Hindlimb muscle (tissue), 1 donor: Measurements from ENCODE around the gene HSP90AB1. TPM values are rescaled to one million over a fixed set of nuclear protein-coding genes. Genes with fewer than 3 reads are reported as not detected.
"Not testable (repeated sequence)": the region's sequence is repeated elsewhere in the genome, so short reads cannot be mapped to it uniquely, and the experiment has no call there.

ENCODE experiments used
- DNase-seq: peaks from one replicate; pipeline ENCODE4 v3.0.0-alpha.2; 2013
- polyA plus RNA-seq: library from polyadenylated mRNA; unstranded; fragments of 120-200 nt; gene quantifications from one replicate; pipeline ENCODE4 v1.2.1, GENCODE V29; 2013; ENCODE audit not compliant: insufficient read length

Gene HSP90AB1
- polyA plus RNA-seq, 1 donor = 976 TPM

GRCh38 chr6:44222486-44223318 is 24.2 kb upstream of the HSP90AB1 start:
- DNase-seq = no peak

- DNase-seq = peak; percentile 72
These were observed 23.4 kb upstream of the HSP90AB1 start, which contains the start of gene SLC29A1 for GRCh38 chr6:44223319-44224028. SLC29A1 (plus strand) TSS chr6:44223595; CDS start chr6:44227314, 3,719 bp downstream.

DNA sequence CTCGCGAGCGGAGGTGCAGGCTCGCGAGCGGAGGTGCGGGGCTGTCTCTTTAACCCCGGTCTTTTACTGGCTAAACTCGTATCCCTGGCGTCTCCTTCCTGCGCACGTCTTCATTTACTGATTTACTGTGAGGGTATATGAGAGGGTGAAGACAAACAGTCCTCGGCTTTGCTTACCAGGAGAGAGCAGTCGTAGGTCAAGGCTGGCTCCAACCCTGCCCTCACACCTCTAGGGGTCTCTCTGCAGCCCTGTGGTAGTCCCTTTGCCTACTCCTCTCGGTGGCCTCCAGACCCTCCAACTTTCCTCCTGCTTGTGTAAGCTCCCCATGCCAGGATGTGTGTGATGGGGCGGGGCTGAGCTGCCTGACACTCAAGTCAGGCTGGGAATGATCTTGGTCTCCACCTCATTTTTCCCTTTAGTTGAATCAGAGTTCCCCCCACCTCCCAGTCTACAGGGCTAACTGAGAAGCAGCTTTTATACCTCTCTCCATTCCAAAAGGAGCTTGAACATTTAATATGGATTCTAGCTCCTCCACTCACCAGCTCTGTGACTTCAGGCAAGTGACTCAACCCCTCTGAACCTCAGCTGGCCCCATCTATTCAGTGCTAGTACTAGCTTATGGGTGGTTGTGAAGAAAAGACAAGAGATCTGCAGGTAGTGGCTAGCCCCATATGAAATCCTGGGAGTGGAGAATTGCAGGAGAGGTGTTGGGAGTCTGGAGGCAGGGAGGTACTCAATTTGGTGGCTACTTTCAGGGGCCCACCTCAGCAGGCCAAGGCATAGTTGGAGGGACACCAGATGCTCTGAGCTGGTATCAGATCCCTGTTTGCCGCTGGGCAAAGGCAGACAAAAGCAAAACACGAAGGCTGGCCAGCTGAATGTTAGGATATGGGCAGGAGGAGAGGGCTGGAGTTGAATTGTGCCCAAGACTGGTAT is 22.6 kb upstream of the HSP90AB1 start:
- no peak for DNase-seq

DNA sequence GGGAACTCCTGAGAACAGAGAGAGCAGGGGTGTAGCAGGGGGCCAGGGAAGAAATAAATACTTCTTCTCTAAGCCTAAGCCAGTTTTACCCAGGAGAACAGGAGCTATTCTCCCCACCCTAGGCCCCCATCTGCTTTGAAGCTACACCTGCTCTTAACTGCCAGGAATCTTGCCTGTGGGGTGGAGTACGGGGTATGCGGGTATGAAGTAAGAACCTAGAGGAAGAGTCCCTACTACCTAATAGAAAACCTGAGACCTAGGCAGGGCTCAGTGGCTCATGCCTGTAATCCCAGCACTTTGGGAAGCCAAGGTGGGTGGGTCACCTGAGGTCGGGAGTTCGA is 22.0 kb upstream of the HSP90AB1 start:
- no peak for DNase-seq

DNA sequence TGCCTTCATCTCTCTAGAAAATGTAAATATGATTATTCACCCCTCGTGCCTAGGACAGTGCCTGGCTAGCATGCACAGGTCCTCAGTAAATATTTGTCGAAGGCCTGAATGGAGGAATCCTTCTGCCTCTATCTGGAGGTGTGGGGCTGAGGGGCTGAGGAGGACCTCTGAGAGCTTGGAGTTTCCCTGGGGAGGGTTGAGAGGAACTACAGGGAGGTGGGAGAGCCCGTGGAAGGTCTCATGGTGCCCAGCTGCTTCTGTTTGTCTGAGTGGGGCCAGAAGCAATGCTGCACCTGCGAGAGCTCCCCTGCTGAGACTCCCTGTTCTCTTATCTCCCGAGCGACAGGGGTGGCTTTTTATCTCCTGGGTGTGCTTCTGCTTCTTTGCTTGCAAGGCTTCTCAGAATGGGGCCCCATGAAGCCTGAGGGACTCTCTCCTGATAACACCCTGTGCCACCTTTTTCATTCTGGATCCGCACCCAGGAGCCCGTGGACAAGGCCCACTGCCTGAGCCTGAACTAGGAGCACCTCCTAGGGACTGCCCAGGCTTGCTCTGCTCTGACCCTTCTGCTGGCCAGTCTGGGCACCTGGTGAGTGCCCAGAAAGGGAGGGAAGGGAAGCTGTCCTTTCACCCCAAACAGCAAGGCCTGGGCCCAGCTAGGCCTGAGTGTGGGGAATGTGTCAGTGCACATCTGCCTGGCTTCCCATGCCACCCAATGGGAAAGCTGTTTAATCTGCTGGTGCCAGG is 21.1 kb upstream of the HSP90AB1 start:
- no peak for DNase-seq

DNA sequence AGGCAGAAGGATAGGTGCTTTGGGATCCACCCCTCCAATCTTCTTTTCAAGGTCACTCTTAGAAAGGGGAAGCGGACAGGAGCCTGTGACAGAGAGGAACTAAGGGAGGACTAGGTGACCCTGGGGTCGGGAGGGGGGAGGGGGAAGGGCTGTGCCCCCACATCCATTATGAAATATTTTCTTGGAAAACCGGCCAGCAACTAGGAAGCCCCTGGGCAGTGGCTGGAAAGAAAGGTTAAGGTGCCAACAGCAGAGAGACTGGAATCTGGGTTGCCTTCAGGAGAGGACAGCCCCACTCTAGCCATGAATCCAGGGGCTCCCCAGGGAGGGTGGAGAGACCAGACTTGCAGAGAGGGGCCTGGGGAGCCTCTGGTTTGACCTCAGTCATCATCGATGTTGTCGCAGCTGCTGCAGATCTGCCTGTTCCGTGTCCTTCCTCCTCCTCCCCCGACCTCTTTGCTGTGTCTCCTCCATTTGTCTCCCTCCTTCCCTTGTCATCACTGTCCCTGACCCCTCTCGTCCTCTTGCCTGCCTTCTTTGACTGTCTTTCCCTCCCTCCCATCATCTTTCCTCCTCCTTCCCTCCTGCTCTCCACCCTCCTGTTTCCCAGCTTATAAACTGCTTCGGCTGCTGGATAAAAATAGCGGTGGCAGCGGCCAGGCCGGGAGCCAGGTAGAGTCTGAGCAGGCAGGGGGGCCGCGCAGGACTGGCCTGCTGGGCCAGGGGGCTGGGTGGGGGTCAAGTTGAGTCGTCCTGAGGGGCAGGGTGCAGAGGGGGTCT is 20.3 kb upstream of the HSP90AB1 start:
- DNase-seq = no peak

GRCh38 chr6:44227148-44227793 is 19.6 kb upstream of the HSP90AB1 start:
- DNase-seq = no peak

- no peak for DNase-seq
These were observed 18.9 kb upstream of the HSP90AB1 start for GRCh38 chr6:44228031-44228430.

DNA sequence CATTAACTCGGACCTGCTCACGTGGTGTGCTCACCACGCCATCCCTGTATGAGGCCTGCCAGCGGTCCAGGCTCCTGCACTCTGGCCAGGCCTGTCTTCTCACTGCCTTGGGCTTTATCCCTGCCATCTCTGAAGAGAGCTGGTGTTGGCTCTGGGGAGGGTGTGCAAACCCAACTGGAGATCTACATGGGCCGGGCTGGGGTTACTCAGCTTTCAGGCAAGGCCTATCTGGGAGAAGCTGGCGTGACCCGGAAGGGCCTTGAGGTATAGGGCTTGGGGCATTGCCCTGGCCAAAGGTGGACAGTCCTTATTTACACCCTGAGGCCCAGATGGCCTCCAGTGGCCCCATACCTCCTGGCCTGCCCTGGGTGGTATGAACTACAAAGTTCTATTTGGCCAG is 18.5 kb upstream of the HSP90AB1 start:
- DNase-seq = no peak

DNA sequence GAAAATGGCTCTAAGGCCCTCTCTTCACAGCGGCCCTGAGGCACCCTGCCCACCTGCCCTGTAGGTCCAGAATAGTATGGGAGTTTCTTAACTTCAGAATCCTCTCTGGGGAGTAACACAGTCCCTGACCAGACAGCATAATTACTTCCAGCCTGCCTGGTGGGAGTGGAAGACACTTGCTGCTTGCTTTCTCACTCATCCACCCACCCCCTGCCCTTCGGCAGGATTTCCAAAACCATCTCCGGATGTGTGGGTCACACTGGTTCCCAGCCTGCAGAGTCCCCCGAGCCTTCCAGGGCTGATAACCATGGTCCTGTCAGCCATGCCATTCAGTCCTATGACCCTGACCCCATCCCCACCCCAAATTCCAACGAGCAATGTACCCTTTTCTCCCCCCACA is 18.1 kb upstream of the HSP90AB1 start:
- DNase-seq = no peak

DNA sequence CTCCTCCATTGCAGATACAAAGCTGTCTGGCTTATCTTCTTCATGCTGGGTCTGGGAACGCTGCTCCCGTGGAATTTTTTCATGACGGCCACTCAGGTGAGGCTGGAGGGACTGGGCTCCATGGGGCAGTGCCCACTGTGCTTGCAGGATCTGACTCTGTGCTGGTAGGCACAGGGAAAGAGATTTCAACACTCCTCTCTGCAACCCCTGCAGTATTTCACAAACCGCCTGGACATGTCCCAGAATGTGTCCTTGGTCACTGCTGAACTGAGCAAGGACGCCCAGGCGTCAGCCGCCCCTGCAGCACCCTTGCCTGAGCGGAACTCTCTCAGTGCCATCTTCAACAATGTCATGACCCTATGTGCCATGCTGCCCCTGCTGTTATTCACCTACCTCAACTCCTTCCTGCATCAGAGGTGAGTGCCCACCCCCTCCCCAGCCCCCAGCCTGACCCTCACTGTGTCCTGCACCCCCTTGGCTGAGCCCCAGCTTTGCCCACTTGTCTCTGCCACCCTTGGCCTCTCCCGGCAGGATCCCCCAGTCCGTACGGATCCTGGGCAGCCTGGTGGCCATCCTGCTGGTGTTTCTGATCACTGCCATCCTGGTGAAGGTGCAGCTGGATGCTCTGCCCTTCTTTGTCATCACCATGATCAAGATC is 17.4 kb upstream of the HSP90AB1 start:
- DNase-seq = no peak

- DNase-seq = no peak
These were observed 16.7 kb upstream of the HSP90AB1 start for GRCh38 chr6:44230034-44230675.

GRCh38 chr6:44231426-44231825 is 15.5 kb upstream of the HSP90AB1 start:
- DNase-seq = not testable (repeated sequence)

DNA sequence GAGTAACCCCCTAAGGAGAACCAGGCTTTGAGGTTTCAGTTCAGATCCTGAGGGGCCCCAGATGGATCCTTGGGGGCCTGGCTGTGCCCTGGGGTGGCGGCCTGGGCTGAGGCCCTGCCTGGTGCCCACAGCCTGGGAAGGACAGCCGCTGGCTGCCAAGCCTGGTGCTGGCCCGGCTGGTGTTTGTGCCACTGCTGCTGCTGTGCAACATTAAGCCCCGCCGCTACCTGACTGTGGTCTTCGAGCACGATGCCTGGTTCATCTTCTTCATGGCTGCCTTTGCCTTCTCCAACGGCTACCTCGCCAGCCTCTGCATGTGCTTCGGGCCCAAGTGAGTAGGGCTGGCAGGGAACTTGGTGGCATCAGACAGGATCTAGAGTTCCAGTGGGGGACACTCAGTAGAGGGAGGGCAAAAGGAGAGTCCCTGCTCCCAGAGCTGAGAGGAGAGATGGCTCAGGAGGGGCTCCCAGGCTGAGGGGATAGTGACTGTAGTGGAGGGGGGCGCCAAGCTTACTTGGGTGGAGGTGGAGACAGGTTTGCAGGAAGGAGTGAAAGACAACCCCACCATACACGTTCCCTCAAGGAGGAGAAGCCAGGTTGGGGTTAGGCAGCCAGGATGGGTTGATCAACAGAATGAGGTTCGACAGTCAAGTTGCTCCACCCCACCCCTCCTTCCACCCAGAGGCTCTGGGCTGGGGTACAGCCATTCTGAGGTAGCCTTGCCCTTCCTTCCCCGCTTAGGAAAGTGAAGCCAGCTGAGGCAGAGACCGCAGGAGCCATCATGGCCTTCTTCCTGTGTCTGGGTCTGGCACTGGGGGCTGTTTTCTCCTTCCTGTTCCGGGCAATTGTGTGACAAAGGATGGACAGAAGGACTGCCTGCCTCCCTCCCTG is 14.0 kb upstream of the HSP90AB1 start:
- no peak for DNase-seq

DNA sequence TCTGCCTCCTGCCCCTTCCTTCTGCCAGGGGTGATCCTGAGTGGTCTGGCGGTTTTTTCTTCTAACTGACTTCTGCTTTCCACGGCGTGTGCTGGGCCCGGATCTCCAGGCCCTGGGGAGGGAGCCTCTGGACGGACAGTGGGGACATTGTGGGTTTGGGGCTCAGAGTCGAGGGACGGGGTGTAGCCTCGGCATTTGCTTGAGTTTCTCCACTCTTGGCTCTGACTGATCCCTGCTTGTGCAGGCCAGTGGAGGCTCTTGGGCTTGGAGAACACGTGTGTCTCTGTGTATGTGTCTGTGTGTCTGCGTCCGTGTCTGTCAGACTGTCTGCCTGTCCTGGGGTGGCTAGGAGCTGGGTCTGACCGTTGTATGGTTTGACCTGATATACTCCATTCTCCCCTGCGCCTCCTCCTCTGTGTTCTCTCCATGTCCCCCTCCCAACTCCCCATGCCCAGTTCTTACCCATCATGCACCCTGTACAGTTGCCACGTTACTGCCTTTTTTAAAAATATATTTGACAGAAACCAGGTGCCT is 13.3 kb upstream of the HSP90AB1 start:
- no peak for DNase-seq

- DNase-seq = peak; percentile 74
These were observed 12.5 kb upstream of the HSP90AB1 start for GRCh38 chr6:44234101-44235025.

DNA sequence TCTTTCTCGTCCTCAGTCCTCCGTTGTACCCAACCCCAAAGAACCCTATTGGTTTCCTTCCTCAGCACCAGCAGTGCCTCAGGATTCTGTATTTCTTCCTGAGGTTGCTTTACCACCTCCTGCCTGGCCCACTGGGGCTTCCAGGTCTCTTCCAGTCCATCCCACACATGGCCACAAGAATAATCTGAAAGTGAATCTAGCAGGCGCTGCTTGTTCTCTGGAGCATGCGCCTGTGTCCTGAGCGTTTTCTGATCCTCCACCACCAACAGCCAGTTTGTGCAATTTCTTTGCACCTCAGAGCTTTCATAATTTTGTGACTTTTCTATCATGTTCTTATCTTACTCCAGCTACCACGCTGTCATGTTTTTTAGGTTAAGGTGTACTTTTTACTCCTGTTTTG is 11.6 kb upstream of the HSP90AB1 start:
- DNase-seq = no peak
